ENCODE data around the gene CYB5R4.

The CYB5R4 gene

DNA sequence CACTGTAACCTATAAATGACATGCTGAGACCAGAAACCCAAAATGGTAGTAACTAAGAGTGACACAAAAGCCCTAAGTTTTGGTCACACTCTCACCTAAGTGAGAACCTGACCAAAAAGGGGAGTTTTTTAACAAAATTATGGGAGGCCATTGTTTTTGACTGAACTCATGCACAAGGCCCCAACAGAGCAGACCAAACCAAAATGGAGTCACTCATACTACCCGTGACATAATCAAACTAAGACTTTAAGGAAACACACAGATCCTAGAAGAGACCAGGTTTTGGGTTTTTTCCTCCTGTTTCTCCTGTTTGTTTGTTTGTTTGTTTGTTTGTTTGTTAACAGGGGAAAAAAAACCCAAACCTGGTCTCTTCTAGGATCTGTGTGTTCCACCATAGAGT is 124.9 kb downstream of the CYB5R4 start:
- DNase-seq, result no peak

DNA sequence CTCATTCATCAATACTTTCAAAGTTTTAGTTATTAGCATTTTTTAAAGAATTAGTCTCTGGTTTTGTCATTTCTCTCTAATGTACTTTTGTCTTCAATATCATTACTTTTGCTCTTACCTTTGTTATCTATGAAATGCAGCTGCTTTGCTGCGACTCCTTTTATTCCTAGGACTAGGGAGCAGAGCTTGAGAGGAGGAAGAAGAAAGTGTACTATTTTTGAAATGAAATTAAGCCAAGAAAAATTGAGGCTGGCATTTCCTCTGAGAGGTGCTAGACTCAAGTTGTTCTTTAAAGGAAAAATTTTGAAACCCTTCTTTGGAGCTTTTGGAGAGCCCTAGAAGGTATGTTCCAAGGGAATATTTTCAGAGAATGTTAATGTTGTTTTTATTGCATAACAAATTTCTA is 125.8 kb downstream of the CYB5R4 start:
- DNase-seq, result no peak

DNA sequence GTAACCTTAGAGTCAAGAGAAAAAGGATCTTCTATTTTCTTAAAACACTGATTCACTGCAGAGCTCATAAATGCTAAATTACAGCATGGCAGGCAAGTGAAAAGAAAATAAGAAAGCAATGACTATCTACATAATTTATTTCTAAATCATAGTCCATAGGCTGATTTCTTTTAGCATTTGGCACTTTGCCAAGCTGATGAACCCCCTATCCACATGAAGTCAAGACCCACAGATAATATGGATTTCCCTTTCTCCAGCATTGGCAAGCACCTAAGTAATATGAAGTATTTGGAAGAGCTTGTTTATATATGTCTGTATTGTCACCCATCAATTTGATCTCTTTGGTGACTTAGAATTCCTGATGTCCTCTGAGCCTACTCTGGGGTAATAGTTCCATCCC is 126.2 kb downstream of the CYB5R4 start:
- no peak for DNase-seq

DNA sequence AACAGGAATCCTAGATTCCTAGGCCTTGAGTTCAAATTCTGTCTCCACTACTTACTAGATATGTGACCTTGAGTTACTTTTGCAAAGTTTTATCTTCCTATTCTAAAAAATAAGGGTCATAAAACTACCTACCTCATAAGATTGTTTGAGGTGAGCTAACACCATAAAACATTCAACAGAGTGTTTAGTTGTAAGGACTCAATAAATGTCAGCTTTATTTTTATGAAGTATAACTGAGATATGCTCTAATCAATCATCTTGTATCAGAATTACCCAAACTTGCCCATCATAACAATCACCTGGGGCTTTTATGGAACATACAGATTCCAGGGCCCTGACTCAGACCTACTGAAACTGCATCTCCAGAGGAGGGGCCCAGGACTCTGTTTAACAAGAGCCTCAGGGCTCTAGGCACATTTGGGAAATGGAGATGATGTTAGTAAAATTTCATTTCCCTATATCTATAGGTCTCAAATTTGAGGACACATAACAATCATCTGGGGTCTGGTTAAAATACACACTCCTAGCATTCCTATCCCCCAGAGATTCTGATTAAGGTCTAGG is 138.6 kb downstream of the CYB5R4 start:
- no peak for DNase-seq

DNA sequence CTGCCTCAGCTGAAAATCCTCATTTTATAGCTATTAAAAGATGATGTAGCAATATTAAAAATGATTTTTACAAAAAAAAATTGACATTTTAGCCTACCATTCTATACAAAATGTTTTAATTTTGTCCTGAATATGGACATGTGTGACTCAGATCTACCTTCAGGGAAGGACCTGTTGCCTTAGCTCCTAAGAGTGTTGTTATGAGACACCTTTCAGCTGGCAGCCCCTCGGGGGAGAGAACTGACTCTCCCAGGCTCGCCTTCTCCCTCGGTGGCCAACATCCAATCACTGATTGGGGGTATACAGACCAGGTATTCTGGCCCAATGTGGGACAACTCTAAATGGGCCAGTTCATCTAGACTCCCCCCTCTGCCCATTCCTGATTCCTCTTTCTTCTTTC is 141.6 kb downstream of the CYB5R4 start:
- no peak for DNase-seq

DNA sequence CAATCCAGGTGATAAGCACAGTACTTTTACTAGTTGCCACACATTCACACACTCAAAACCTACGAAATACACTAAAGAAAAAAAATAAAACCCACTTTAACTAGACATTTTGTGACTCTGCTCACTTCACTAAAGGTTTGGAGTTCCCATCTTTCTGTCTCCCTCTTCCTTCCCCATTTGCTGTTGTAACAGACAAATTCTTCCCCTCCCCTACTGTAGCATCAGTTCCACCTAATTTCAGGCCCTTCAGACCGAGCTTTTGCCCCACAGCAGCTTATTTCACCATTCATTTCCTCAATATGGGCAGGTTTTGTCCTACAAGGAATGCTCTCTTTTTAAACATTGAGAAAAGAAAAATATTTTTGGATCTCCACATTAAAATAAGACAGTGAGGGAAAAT is 142.7 kb downstream of the CYB5R4 start:
- no peak for DNase-seq

DNA sequence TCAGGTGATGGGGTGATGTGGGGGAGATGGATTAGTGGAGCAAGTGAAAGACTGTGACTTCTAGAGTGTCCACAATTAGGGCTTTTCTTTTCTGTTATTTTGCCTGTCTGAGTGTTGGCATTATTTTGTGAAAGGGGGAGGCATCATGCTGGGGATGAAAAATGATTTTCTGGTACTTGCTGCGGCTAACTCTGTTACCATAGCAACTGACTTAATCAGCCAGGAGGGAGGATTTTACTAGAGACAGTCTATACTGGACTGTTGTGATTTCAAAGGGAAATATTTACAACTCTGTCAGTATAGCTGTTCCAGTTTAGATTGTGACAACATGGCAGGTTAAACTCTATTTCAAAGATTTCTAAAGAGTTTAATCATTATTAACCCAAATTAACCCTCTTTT is 143.6 kb downstream of the CYB5R4 start:
- DNase-seq, result no peak

DNA sequence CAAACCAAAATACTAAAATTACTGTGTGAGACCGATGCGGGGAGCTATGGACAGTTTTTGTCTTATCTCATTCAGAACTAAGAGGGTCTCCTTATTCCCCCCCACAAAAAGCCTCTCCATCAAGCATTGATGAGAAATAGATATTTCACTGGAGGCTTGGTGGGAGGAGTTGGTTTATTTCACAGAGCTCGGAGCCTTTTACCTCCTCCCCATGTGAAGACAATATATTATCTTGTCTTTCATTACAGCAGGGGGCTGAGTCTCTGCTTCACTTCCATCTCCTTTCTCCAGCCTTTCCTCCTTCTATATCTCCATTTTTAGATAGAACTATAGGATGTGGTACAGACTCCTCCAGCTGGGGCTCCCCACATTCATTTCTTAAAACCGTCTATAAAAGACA is 144.2 kb downstream of the CYB5R4 start:
- DNase-seq, result no peak

DNA sequence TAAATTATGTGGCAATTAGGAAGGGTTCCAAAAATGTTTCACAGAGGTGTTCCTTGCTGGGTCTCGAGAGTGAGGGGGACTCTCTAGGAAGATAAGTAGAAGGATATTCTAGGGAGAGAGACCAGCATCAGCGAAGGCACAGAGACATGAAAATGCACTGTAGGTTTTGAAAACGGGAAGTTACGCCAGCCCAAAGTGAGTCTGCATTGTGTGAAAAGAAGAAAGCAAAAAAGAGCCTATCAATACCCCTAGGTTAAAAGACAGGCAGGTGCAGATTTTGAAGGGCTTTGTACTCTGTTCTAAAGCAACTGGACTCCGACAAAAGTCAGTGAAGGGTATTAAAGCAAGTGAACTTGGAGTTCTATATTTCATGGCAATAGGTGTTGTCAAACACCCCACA is 148.4 kb downstream of the CYB5R4 start:
- no peak for DNase-seq

DNA sequence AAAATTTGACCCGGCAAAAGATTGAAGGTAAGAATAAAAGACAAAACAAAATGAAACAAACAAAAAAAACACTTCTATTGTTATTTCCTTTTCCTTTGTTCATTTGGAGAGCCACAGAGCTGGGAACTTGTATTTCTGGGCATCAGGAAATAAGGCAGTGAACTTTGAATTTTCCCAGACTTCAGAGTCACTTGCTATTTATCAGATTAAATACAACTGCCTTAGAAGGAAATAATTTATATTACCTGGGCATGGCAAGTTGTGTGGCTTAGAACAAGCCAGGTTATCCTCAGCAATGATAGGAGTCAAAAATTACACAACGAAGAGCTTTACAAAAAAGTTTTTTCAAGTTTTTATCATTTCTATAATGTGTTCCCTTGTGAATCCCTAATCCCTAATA is 153.9 kb downstream of the CYB5R4 start:
- DNase-seq, result no peak

DNA sequence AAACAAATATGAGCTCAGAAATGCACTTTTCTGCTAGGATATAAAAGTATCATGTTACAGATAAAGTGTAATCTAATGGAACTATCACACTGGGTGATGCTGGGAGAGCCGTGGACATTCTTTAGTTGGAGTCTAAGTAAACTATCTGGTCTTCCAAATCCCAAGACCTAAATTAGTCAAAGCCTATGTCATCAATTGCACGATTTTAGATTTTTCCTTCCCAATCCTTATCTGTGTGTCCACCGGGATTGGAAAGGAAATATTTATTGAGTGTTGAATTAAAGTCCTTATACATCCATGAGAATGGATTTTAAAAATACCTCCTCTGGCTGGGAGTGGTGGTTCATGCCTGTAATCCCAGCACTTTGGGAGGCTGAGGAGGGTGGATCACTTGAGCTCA is 154.4 kb downstream of the CYB5R4 start:
- DNase-seq, result no peak

DNA sequence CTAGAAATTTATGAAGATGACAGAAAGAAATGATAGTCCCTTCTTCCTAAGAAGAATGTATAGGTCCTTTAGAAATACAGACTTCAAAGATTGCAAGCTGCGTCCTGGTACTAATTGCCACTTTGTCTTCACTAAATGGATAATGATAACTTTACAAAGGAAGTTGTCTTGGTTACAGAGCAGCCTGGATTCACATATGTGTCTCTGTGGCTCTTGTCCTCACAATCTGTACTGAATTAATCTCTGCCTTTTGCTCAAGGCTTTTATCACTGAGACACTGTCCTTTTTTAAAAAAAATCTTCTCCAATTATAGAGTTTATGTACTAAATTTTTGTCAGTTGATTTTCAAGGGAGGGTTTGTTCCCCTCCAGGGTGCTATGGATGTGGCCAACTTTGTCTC is 156.5 kb downstream of the CYB5R4 start:
- no peak for DNase-seq
